Activated T-helper 1 cell treated with anti-CD3 and anti-CD28 coated beads, Interleukin-12 subunit alpha, Interleukin-12 subunit beta, Interleukin-2, Interleukin-4 antibody, amounts not matched to agents 30 ng/mL and 10 ng/mL and 1 ng/mL, durations not matched to agents 14 hours and 24 hours and 36 hours (primary cell): ENCODE data around the gene ANXA11. TPM values are rescaled to one million over a fixed set of nuclear protein-coding genes. Genes with fewer than 3 reads are reported as not detected.
A peak's percentile ranks its signal among the peaks of the same experiment; 100 is the strongest.
"Not testable (repeated sequence)": the region's sequence is repeated elsewhere in the genome, so short reads cannot be mapped to it uniquely, and the experiment has no call there.

Source experiments
- DNase-seq: peaks from one replicate; pipeline ENCODE4 v3.0.0; 2021; ENCODE audit warnings: low spot score
- H3K27ac Mint-ChIP-seq: one replicate; pipeline ENCODE4 v1.8.0; 2021; ENCODE audit warnings: mild to moderate bottlenecking, mixed read lengths
- H3K27me3 Mint-ChIP-seq: one replicate; pipeline ENCODE4 v1.8.0; 2022; ENCODE audit warnings: mild to moderate bottlenecking, moderate library complexity, mixed read lengths; ENCODE audit not compliant: insufficient read depth
- H3K36me3 Mint-ChIP-seq: one replicate; pipeline ENCODE4 v1.8.0; 2021; ENCODE audit warnings: low read depth, mixed read lengths
- H3K4me1 Mint-ChIP-seq: one replicate; pipeline ENCODE4 v1.8.0; 2021; ENCODE audit warnings: low read depth, mixed read lengths
- H3K4me3 Mint-ChIP-seq: one replicate; pipeline ENCODE4 v1.8.0; 2021; ENCODE audit warnings: mild to moderate bottlenecking, moderate library complexity, mixed read lengths
- H3K9me3 Mint-ChIP-seq: one replicate; pipeline ENCODE4 v1.8.0; 2021; ENCODE audit warnings: mixed read lengths
- intact Hi-C: fragments of 100-400 bp; cut with micrococcal nuclease; formaldehyde crosslinking; loops from one replicate; pipeline ENCODE4 v1.15.1; 2024
- total RNA-seq: library from RNA; stranded (reverse); gene quantifications from 2 replicates; pipeline ENCODE4 v1.2.3, GENCODE V29; 2022

ANXA11 gene
- total RNA-seq, 1 donor from 2014 or later = 216 TPM

DNA sequence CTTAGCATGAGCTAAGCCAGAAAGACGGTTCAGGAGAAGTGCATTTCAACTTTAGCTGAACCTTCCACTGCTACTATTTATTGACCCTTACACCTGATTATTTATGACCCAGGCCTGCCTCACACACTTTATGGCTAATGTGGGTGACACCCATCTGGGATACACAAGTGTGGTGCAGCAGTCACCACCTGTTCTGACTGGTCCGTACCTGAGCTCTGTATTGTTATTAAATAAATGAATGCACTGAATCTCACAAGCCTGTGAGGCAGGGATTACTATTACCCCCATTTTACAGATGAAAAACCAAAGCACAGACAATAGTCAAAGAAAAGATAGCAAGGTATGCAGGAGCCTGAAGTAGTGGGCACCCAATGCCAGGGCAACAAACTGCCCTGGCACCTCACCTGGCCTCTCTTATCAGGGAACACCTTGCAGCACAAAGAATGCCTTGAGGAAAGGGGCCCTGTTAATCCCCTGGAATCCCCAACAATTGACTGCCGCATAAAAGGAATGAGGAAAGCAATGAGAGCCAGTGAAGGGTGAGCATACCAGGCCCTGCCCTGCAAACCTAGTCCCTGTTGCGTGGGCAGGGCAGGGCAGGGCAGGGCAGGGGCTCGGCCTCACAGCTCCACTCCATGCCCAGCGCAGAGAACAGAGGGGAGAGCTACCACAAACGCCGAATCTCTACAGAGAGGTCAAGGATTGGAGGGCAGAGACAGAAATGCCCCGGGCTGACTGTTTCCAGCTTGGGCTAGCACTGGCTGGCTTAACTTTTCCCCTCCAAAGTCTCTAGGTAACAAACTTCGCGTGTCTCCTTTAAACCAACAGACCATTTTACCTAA lies 1.3 kb downstream of the ANXA11 start:
- H3K9me3 Mint-ChIP-seq = no peaks in the 10 kb centered on the region
- no peak for DNase-seq
- intact Hi-C loops = loop anchor here (1.0 to 10.0 kb wide), 11 partner anchors 16 to 959 kb away; partner anchors contain the start of genes SH2D4B, TSPAN14 and ZCCHC24
- peak overlapping the region; percentile 92 for H3K27ac Mint-ChIP-seq
- peak overlapping the region; percentile 94 for H3K4me3 Mint-ChIP-seq
- H3K27me3 Mint-ChIP-seq = peaks cover 2% of the 10 kb centered on the region
- H3K36me3 Mint-ChIP-seq = peaks cover 19% of the 10 kb centered on the region
- H3K4me1 Mint-ChIP-seq = peaks cover 61% of the 10 kb centered on the region

DNA sequence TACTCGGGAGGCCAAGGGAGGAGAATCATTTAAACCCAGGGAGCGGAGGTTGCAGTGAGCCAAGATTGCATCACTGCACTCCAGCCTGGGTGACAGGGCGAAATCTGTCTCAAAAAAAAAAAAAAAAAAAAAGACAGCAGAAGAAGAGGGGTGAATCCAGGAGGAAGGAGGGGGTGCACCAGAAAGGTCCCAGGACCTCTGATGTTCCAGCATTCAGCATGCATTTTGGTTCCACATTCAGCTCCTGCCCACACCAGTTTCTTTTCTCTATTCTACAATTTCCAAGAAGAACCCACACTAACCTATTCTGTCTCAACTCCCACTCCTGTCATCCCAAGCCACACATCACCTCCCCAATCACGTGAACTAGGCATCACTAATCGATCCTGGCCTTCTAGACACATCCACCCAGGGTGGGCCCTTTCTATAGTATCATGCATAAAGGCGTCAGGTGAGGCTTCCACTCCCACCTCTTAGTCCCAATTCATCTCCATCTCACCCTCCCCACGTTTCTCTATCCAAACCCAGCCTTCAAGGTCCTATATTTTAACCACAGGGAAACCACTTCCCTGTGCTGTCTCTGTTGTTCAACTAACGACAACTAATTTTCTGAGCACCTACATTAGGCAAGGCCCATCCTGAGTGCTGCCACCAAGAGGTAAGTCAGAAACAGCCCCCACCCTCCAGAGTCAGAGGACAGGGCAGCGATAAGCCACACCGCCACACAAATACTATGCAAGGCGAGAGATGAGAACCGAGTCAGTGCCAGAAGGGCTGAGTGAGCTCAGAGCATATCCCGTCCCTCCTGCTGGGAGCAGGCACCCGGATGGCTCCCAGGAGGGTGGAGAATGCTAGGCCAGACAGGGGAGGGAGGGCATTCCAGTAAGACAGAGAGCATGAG lies 2.2 kb downstream of the ANXA11 start:
- Mint-ChIP-seq H3K27me3 (peaks cover 2% of the 10 kb centered on the region), H3K36me3 (peaks cover 23% of the 10 kb centered on the region), H3K27ac (peak overlapping the region; percentile 92), H3K4me1 (peaks cover 68% of the 10 kb centered on the region), H3K4me3 (peak overlapping the region; percentile 94), H3K9me3 (no peaks in the 10 kb centered on the region)
- DNase-seq = peak; percentile 63
- intact Hi-C loops = loop anchor here (1.0 to 10.0 kb wide), 11 partner anchors 15 to 958 kb away; partner anchors contain the start of genes SH2D4B, TSPAN14 and ZCCHC24

- H3K4me1 Mint-ChIP-seq = peaks cover 72% of the 10 kb centered on the region
- H3K9me3 Mint-ChIP-seq, H3K27me3 Mint-ChIP-seq: not testable (repeated sequence)
These were observed 2.8 kb downstream of the ANXA11 start for GRCh38 chr10:80202530-80202929.

GRCh38 chr10:80201608-80202141 lies 3.7 kb downstream of the ANXA11 start:
- Mint-ChIP-seq H3K36me3 (peaks cover 27% of the 10 kb centered on the region), H3K27me3 (peaks cover 2% of the 10 kb centered on the region), H3K9me3 (no peaks in the 10 kb centered on the region), H3K4me1 (peaks cover 80% of the 10 kb centered on the region), H3K27ac (peak overlapping the region; percentile 92), H3K4me3 (peak overlapping the region; percentile 94)
- no peak for DNase-seq
- intact Hi-C loops = loop anchor here (10.0 kb wide), 6 partner anchors 253 to 957 kb away; partner anchors contain the start of genes SH2D4B, TSPAN14 and ZCCHC24

More at GRCh38 chr10:80202530-80202929, 2.8 kb downstream of the ANXA11 start:
- H3K4me3 Mint-ChIP-seq = peak overlapping the region; percentile 94
- DNase-seq = not testable (repeated sequence)
- H3K36me3 Mint-ChIP-seq = peaks cover 23% of the 10 kb centered on the region
- peak overlapping the region; percentile 92 for H3K27ac Mint-ChIP-seq
- intact Hi-C loops = loop anchor here (10.0 kb wide), 6 partner anchors 252 to 958 kb away; partner anchors contain the start of genes SH2D4B, TSPAN14 and ZCCHC24

DNA sequence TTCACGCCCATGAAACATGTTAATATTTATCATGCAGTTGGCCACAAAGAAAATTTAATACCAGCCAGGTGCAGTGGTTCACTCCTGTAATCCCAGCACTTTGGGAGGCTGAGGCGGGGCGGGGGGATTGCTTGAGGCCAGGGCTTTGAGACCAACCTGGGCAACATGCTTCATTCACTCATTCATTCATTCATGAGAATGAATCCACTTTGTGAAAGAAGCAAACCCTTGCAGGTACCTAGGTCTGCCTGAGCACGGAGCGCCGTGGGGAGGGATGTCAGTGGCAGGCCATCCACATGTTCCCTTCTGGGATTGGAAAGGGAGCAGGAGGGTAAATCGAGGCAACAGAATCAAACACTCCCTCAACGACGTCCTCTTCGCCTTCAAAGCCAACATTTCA lies 4.7 kb downstream of the ANXA11 start:
- Mint-ChIP-seq H3K27me3 (peaks cover 2% of the 10 kb centered on the region), H3K4me1 (peaks cover 80% of the 10 kb centered on the region), H3K9me3 (no peaks in the 10 kb centered on the region), H3K36me3 (peaks cover 29% of the 10 kb centered on the region), H3K4me3 (peak overlapping the region; percentile 94), H3K27ac (peak overlapping the region; percentile 92)
- no peak for DNase-seq
- intact Hi-C loops = loop anchor here (10.0 kb wide), 6 partner anchors 254 to 956 kb away; partner anchors contain the start of genes SH2D4B, TSPAN14 and ZCCHC24

DNA sequence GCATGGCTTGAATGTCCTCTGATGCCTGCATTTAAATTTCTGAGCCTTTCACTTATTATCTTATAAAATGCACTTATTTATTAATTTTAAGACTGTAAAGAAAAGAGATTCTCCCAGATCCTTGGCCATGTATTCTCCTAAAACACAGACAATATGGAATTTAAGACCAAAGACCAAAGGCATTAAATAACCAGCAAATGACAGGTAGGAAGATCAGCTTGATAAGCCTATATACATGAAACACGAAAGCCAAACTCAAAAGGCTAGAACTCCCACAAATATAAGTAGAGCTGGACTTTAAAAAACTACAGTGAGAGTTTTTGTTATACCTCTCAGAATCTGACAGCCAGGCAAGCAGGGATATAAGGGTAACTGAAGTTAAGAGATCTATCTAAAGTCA lies 5.1 kb downstream of the ANXA11 start:
- DNase-seq = no peak
- no peak overlapping the region for H3K4me3 Mint-ChIP-seq
- peaks cover 2% of the 10 kb centered on the region for H3K27me3 Mint-ChIP-seq
- intact Hi-C loops = loop anchor here (10.0 kb wide), 6 partner anchors 255 to 955 kb away; partner anchors contain the start of genes SH2D4B, TSPAN14 and ZCCHC24
- no peak overlapping the region for H3K27ac Mint-ChIP-seq
- H3K4me1 Mint-ChIP-seq = peaks cover 83% of the 10 kb centered on the region
- H3K9me3 Mint-ChIP-seq = no peaks in the 10 kb centered on the region
- peaks cover 32% of the 10 kb centered on the region for H3K36me3 Mint-ChIP-seq

- peaks cover 2% of the 10 kb centered on the region for H3K27me3 Mint-ChIP-seq
- peaks cover 87% of the 10 kb centered on the region for H3K4me1 Mint-ChIP-seq
- intact Hi-C loops = loop anchor here (10.0 kb wide), 6 partner anchors 255 to 955 kb away; partner anchors contain the start of genes SH2D4B, TSPAN14 and ZCCHC24
- H3K36me3 Mint-ChIP-seq = peaks cover 34% of the 10 kb centered on the region
- DNase-seq = no peak
- H3K4me3 Mint-ChIP-seq = no peak overlapping the region
- no peak overlapping the region for H3K27ac Mint-ChIP-seq
- no peaks in the 10 kb centered on the region for H3K9me3 Mint-ChIP-seq
These were observed 5.5 kb downstream of the ANXA11 start for GRCh38 chr10:80199828-80200227.

- peak overlapping the region; percentile 40 for H3K27ac Mint-ChIP-seq
- intact Hi-C loops = no loop called here
- H3K4me1 Mint-ChIP-seq = peaks cover 83% of the 10 kb centered on the region
- no peaks in the 10 kb centered on the region for H3K9me3 Mint-ChIP-seq
- DNase-seq = no peak
- H3K36me3 Mint-ChIP-seq = peaks cover 36% of the 10 kb centered on the region
- H3K27me3 Mint-ChIP-seq = peaks cover 2% of the 10 kb centered on the region
- H3K4me3 Mint-ChIP-seq = no peak overlapping the region
These were observed 7.1 kb downstream of the ANXA11 start for GRCh38 chr10:80197972-80198916.

DNA sequence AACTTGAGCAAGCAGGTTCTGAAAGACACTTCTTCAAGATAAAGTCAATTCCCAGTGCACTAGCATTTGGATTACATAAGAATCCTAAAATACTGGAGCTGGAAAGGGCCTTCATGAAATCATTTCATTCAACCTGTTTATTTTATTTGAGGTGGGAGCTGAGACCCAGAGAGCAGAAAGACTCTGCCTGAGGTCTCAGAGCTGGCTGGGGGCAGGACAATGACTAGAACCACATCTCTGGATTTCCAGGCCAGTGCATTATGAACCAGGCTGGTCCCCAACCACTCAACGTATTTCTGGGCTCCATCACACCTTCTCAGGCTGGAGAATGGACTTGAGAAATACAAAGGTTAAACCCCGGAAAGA lies 8.4 kb downstream of the ANXA11 start:
- no peak for DNase-seq
- Mint-ChIP-seq H3K4me1 (peaks cover 80% of the 10 kb centered on the region), H3K4me3 (peak overlapping the region; percentile 6), H3K9me3 (peaks cover 4% of the 10 kb centered on the region), H3K36me3 (peaks cover 44% of the 10 kb centered on the region), H3K27me3 (no peaks in the 10 kb centered on the region), H3K27ac (peak overlapping the region; percentile 74)
- intact Hi-C loops = loop anchor here (1.0 kb wide), 2 partner anchors 8 to 9 kb away; partner anchors contain the start of gene ANXA11

DNA sequence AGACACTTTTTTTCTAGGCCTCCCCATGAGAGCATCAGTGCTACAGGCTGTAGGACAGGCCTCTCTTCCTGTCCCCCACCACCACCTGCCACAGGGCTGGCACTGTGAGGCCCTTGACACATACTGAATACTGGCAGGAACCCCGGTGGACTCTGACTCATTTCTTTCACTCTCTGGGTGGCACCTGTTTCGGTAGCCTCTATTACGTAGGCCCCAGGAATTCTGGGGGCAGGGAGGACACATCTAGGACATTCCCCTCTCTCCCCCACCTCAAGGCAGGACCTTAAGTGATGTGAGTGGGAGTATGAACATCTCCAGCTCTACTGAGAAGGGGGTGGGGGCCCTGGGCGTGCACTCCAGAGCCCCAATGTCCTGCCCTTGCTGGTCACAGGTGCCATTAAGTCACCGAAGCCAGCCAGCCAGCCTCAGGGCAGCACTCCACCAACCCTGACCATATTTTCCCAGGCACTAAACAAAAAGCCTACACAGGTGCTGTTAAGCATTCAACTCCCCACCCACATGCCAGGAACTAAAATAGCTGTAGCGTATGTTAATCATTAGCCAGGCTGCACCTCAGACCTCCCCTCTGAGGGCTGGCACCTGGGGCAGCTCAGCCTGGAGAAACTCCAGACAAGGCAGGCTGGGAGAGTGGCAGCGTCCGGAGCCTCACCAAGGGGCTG lies 8.9 kb downstream of the ANXA11 start:
- DNase-seq = peak; percentile 39
- Mint-ChIP-seq H3K9me3 (peaks cover 4% of the 10 kb centered on the region), H3K4me1 (peaks cover 80% of the 10 kb centered on the region), H3K4me3 (peak overlapping the region; percentile 25), H3K36me3 (peaks cover 43% of the 10 kb centered on the region), H3K27ac (peak overlapping the region; percentile 74), H3K27me3 (no peaks in the 10 kb centered on the region)
- intact Hi-C loops = loop anchor here (1.0 kb wide), 2 partner anchors 8 to 9 kb away; partner anchors contain the start of gene ANXA11

- Mint-ChIP-seq H3K9me3 (peaks cover 4% of the 10 kb centered on the region), H3K27me3 (no peaks in the 10 kb centered on the region), H3K36me3 (peaks cover 35% of the 10 kb centered on the region), H3K27ac (peak overlapping the region; percentile 74), H3K4me1 (peaks cover 70% of the 10 kb centered on the region), H3K4me3 (peak overlapping the region; percentile 31)
- DNase-seq = no peak
- intact Hi-C loops = no loop called here
These were observed 10.2 kb downstream of the ANXA11 start for GRCh38 chr10:80195046-80195574.
